BJ (cell line): ENCODE data around the gene VAV2. TPM values are rescaled to one million over a fixed set of nuclear protein-coding genes. Genes with fewer than 3 reads are reported as not detected.
"Not testable (repeated sequence)": the region's sequence is repeated elsewhere in the genome, so short reads cannot be mapped to it uniquely, and the experiment has no call there.

ENCODE experiments used
- CTCF ChIA-PET: fragments of 350-600 bp; formaldehyde crosslinking; extraction: SDS; loops from one replicate; lab custom pipeline; 2021; ENCODE audit warnings: antibody characterized with exemption, inconsistent platforms; lab: Yijun Ruan, JAX
- POLR2A ChIA-PET: fragments of 300-600 bp; sonication (Branson Sonifier 250); formaldehyde crosslinking; extraction: SDS; loops from one replicate; lab custom pipeline; 2021; ENCODE audit warnings: antibody characterized with exemption; lab: Charles Lee
- DNase-seq: peaks from one replicate; pipeline ENCODE4 v3.0.0-alpha.2; 2011; ENCODE audit warnings: low read depth
- H3K27me3 ChIP-seq: 2 replicates; pipeline ENCODE4 v1.6.0; 2011; ENCODE audit warnings: low read length; ENCODE audit not compliant: control insufficient read depth, insufficient read depth
- H3K36me3 ChIP-seq: 2 replicates; pipeline ENCODE4 v1.5.1; 2011; ENCODE audit warnings: low read length; ENCODE audit not compliant: control insufficient read depth, insufficient read depth
- H3K4me3 ChIP-seq: 2 replicates; pipeline ENCODE4 v1.5.1; 2011; ENCODE audit warnings: low read depth, mild to moderate bottlenecking, control low read depth, low read length
- polyA plus RNA-seq: library from polyadenylated mRNA; depleted of rRNA; stranded (reverse); fragments of >200 nt; gene quantifications from 2 replicates; pipeline ENCODE4 v1.2.3, GENCODE V29; 2011
- TF ChIP-seq, protein P1 (sequence below): IDR thresholded peaks from 2 replicates; pipeline ENCODE4 v1.5.1; 2011; ENCODE audit warnings: low read depth, mild to moderate bottlenecking, control low read depth, inconsistent platforms, low read length, moderate library complexity; ENCODE audit not compliant: insufficient read depth

VAV2 gene
- polyA plus RNA-seq, 1 experiment = 9.9 TPM

- TF ChIP-seq, protein P1, sequence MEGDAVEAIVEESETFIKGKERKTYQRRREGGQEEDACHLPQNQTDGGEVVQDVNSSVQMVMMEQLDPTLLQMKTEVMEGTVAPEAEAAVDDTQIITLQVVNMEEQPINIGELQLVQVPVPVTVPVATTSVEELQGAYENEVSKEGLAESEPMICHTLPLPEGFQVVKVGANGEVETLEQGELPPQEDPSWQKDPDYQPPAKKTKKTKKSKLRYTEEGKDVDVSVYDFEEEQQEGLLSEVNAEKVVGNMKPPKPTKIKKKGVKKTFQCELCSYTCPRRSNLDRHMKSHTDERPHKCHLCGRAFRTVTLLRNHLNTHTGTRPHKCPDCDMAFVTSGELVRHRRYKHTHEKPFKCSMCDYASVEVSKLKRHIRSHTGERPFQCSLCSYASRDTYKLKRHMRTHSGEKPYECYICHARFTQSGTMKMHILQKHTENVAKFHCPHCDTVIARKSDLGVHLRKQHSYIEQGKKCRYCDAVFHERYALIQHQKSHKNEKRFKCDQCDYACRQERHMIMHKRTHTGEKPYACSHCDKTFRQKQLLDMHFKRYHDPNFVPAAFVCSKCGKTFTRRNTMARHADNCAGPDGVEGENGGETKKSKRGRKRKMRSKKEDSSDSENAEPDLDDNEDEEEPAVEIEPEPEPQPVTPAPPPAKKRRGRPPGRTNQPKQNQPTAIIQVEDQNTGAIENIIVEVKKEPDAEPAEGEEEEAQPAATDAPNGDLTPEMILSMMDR = no peak
- Histone ChIP-seq H3K36me3 (no peaks in the 10 kb centered on the region), H3K27me3 (no peaks in the 10 kb centered on the region; the same call in 1 of the 2 replicates), H3K4me3 (no peak overlapping the region)
- POLR2A ChIA-PET = no interaction called here
- CTCF ChIA-PET = interaction anchor here (4.9 kb wide), 1 partner anchor 12 kb away, joined by 31 read pairs; no protein-coding TSS in a partner anchor
- DNase-seq = no peak
These were observed 237.9 kb downstream of the VAV2 start for GRCh38 chr9:133754187-133754586.

DNA sequence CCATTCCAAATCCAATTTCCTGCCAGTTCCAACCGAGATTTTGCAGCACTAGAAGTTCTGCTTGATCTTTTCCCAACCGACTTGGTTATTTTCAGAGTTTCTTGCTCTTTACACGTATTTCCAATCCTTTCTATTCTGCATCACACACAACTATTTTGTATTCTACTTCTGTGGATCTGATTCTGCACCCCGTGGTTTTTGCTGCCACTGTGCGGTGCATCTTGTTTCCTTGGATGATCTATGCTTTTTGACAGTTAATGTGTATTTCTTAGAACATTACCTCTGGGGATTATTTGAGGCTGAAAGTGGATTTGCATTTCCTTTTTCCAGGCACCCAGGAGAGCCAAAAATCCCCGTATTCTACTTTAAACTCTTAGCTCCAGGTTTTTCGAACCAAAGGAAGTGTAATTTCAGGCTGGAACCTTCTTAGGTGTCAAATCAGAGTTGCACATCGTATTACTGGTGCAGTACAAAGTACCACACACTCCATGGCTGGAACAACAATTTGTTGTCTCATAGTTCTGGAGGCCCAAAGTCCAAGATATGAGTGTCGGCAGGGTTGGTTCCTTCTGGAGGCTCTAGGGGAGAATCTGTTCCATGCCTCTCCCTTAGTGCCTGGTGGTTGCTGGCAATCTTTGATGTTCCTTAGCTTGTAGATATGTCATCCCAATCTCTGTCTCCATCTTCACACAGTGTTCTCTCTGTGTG lies 239.2 kb downstream of the VAV2 start:
- POLR2A ChIA-PET = no interaction called here
- no peak for DNase-seq

DNA sequence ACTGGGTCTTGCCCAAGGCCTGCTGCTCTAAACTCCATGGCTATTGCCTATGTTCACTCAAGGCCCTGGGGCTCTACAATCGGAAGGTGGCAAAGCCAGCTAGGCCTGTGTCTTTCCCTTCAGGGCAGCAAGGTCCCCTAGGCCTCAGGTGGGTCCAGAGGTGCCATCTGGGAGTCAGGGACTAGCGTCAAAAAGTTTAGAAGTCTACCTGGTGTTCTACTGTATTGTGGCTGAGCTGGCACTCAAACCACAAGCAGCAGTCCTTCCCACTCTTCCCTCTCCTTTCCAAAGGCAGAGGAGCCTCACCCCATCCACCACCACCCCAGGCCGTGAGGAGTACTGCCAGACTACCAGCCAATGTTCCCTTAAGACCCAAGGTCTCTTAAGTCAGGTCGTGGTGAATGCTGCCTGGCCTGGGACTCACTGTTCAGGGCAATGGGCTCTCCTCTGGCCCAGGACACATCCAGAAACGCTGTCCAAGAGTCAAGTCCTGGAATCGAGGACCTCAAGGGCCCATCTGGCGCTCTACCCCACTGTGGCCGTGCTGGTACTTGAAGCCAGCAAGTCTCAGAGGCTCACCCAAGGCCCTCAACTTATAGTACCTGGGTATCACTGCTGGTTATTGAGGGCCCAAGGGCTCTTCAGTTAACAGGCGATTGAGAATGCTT lies 241.0 kb downstream of the VAV2 start:
- POLR2A ChIA-PET = no interaction called here
- H3K4me3 ChIP-seq = no peak overlapping the region
- CTCF ChIA-PET = interaction anchor here (1.0 to 4.9 kb wide), 3 partner anchors 8 to 235 kb away, joined by 3 to 31 read pairs (median 5); no protein-coding TSS in a partner anchor
- no peak for DNase-seq
- TF ChIP-seq, protein P1 = no peak
- H3K36me3 ChIP-seq = no peaks in the 10 kb centered on the region
- no peaks in the 10 kb centered on the region; the same call in 1 of the 2 replicates for H3K27me3 ChIP-seq

More for the DNA sequence above, 239.2 kb downstream of the VAV2 start:
- Histone ChIP-seq H3K27me3 (no peaks in the 10 kb centered on the region; the same call in 1 of the 2 replicates), H3K36me3 (no peaks in the 10 kb centered on the region), H3K4me3 (no peak overlapping the region)
- CTCF ChIA-PET = interaction anchor here (1.9 to 4.9 kb wide), 2 partner anchors 10 to 15 kb away, joined by 5 to 31 read pairs; no protein-coding TSS in a partner anchor
- TF ChIP-seq, protein P1 = no peak

- TF ChIP-seq, protein P1 = no peak
- H3K27me3 ChIP-seq = peaks cover 2% of the 10 kb centered on the region
- no peaks in the 10 kb centered on the region for H3K36me3 ChIP-seq
- POLR2A ChIA-PET = no interaction called here
- DNase-seq = no peak
- H3K4me3 ChIP-seq = no peak overlapping the region
- CTCF ChIA-PET = no interaction called here
These were observed 244.8 kb downstream of the VAV2 start for GRCh38 chr9:133747309-133747708.

DNA sequence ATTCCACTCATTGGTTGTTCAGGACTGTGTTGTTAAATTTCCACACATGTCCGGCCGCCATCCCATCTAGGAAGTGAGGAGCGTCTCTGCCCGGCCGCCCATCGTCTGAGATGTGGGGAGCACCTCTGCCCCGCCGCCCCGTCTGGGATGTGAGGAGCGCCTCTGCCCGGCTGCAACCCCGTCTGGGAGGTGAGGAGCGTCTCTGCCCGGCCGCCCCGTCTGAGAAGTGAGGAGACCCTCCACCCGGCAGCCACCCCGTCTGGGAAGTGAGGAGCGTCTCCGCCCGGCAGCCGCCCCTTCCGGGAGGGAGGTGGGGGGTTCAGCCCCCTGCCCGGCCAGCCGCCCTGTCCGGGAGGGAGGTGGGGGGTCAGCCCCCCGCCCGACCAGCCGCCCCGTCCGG lies 247.6 kb downstream of the VAV2 start:
- H3K4me3 ChIP-seq, DNase-seq, CTCF ChIA-PET, POLR2A ChIA-PET, H3K27me3 ChIP-seq, H3K36me3 ChIP-seq: not testable (repeated sequence)
